GM20000 (cell line): ENCODE measurements around the gene SEC24C.
"Not testable (repeated sequence)": the region's sequence is repeated elsewhere in the genome, so short reads cannot be mapped to it uniquely, and the experiment has no call there.

ENCODE experiments used
- DNase-seq: peaks from one replicate; pipeline ENCODE4 v3.0.0; 2012; ENCODE audit warnings: low spot score
- CTCF ChIP-seq: IDR thresholded peaks from 2 replicates; pipeline ENCODE4 v1.5.1; 2012; ENCODE audit warnings: mild to moderate bottlenecking, control low read depth; ENCODE audit errors: extremely low read depth, missing control alignments

The SEC24C gene

GRCh38 chr10:73743905-73744663 is at the start of gene SEC24C:
Gene SEC24C, plus strand, starts transcription at chr10:73744372. Its CDS starts 2,461 bp downstream, at chr10:73746833.
- TF ChIP-seq CTCF: no peak
- DNase-seq: peak; percentile 92

- not testable (repeated sequence) for DNase-seq
These were observed 48.9 kb upstream of the SEC24C start for GRCh38 chr10:73695302-73695701.

- not testable (repeated sequence) for DNase-seq
These were observed 46.5 kb upstream of the SEC24C start, which contains the start of gene AGAP5 for GRCh38 chr10:73697675-73698159. Gene AGAP5, minus strand, starts transcription at chr10:73698109. Its CDS starts 354 bp downstream, at chr10:73697755.

- not testable (repeated sequence) for DNase-seq
These were observed 45.4 kb upstream of the SEC24C start for GRCh38 chr10:73698819-73699218.

- not testable (repeated sequence) for DNase-seq
These were observed 40.2 kb upstream of the SEC24C start for GRCh38 chr10:73703924-73704323.

GRCh38 chr10:73705506-73706072 is 38.6 kb upstream of the SEC24C start:
- not testable (repeated sequence) for DNase-seq

- not testable (repeated sequence) for DNase-seq
These were observed 37.7 kb upstream of the SEC24C start for GRCh38 chr10:73706488-73706887.

GRCh38 chr10:73707628-73708027 is 36.5 kb upstream of the SEC24C start:
- not testable (repeated sequence) for DNase-seq

- not testable (repeated sequence) for DNase-seq
These were observed 36.0 kb upstream of the SEC24C start for GRCh38 chr10:73708122-73708521.

- not testable (repeated sequence) for DNase-seq
These were observed 32.5 kb upstream of the SEC24C start for GRCh38 chr10:73711683-73712082.

GRCh38 chr10:73713912-73714311 is 30.3 kb upstream of the SEC24C start:
- not testable (repeated sequence) for DNase-seq

GRCh38 chr10:73714483-73714882 is 29.7 kb upstream of the SEC24C start:
- not testable (repeated sequence) for DNase-seq

GRCh38 chr10:73715179-73716156 is 28.7 kb upstream of the SEC24C start:
- not testable (repeated sequence) for DNase-seq

- no peak for DNase-seq
- no peak for TF ChIP-seq CTCF
These were observed 27.9 kb upstream of the SEC24C start for GRCh38 chr10:73716251-73716650.
